Upper lobe of left lung (tissue), 4 donors: ENCODE data around the gene PEBP1.

Experiments used
- EP300 ChIP-seq, 4 donors: sonication (generic); formaldehyde crosslinking; IDR thresholded peaks; one replicate each; pipeline ENCODE4 v1.5.1; 2017; ENCODE audit warnings: antibody characterized with exemption in 4 of 4, control low read depth in 2 of 4
- TF ChIP-seq, protein P1 (sequence below), 6 experiments: fragments of 450-650 bp in 4 of 6; fragments of 200-600 bp in 2 of 6; sonication (generic) in 2 of 6; IDR thresholded peaks; one replicate each; pipeline ENCODE4 v1.5.1; 2016 to 2019; ENCODE audit warnings: antibody characterized with exemption in 6 of 6

DNA sequence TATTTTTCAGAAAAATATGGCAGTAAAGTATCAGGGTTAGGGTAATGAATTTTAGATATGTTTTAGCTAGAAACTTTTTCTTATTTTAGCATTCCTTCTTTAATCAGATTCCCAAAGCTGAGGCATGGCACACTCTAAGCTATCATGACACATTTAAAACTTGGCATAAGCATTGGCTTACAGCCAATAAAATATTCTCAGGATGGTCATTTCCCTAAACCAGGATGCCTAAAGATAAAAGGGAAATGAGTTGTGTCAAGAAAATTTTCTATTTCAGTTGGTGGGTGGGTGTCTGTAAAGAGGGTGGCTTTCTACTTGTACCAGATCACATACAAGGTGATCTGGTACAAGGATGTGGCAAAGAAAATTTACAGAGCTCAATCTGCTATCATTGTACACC is 47.8 kb downstream of the PEBP1 start:
- TF ChIP-seq, protein P1, sequence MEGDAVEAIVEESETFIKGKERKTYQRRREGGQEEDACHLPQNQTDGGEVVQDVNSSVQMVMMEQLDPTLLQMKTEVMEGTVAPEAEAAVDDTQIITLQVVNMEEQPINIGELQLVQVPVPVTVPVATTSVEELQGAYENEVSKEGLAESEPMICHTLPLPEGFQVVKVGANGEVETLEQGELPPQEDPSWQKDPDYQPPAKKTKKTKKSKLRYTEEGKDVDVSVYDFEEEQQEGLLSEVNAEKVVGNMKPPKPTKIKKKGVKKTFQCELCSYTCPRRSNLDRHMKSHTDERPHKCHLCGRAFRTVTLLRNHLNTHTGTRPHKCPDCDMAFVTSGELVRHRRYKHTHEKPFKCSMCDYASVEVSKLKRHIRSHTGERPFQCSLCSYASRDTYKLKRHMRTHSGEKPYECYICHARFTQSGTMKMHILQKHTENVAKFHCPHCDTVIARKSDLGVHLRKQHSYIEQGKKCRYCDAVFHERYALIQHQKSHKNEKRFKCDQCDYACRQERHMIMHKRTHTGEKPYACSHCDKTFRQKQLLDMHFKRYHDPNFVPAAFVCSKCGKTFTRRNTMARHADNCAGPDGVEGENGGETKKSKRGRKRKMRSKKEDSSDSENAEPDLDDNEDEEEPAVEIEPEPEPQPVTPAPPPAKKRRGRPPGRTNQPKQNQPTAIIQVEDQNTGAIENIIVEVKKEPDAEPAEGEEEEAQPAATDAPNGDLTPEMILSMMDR (IDR thresholded peaks at IDR 0.05): no peak
- no peak for TF ChIP-seq EP300 (IDR thresholded peaks at IDR 0.05)
